ENCODE data around the gene BARHL2.

BARHL2 gene

DNA sequence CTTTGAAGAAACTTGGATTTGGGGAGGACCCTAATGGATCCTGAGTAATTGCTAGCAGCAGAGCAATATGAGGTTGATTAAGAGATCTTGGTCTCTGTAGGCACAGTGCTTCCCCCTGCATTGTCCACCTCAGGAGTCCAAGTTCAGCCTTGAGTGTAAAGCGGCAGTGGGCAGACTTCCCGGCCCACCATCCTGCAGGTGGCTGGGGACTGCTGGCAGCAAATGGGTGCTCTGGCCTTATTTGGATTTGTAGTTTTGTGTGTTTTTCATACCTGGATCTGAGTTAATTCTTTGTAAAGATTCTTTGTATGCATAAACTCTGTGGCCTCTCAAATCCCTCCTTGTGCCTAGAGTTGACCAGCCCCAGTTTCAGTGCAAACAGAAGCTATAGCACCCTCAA is 7.6 kb downstream of the BARHL2 start:
- DNase-seq = no peak

DNA sequence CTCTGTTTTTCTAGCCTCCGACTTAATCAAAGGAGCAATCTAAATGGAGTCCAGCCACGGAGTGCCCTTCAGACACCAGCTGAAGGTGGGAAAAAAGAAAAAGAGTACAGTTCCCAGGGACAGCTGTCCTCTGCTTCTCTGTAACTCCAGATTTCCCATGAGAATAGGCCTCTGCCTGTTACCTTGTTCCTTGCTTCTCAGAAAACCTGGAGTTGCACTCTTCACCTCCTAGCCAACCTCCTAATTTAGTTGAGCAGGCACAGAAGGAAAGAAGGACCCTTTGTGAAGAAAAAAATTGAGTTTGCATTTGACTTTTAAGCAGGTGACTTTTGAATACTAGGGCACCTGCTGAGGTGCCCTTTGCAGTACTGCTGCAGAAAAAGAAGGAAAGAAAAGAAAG is 8.3 kb downstream of the BARHL2 start:
- DNase-seq = no peak

DNA sequence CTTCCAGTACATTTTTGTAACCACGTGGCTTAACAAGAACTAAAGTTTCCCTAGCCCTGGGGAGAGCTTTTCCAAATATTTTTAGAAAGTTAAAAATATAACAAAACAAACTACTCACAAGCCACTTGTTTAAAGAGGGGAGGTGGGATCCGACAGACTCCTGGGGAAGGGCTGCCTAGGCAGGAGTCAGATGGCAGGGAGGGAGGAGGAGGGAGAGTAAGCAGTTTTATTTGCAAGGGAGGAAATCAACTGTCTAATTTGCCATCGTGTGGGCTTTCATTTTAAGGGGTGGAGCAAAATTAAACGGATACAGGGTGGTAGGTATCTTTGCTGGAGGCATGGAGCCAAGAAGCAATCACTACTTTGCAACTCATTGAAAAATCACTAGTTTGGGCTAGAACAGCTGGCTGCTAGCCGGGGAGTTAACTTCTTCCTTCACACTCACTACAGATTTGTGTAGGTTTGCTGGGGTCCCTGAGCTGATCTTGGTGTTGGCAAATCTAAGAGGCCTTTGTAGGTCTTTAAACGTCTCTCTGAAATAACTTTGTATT is 8.8 kb downstream of the BARHL2 start:
- DNase-seq = no peak

DNA sequence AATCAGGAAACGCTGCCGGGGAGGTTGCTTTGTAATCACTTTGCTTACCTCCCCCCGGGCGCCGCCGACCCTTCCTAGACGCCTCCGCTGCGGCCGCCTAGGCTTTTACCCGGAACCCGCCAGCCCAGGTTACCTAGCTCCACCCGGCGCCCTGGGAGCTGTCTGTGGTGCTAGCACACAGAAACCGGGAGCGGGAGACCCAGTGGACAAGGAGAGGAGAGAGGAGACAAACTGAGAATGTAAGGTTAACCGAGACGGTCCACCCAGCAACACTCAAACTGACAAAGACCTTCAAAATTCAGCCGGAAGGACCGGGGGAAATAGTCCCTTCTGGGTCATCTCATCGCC is 9.8 kb downstream of the BARHL2 start:
- peak in 1 of 2 experiments; percentile 34 for DNase-seq

DNA sequence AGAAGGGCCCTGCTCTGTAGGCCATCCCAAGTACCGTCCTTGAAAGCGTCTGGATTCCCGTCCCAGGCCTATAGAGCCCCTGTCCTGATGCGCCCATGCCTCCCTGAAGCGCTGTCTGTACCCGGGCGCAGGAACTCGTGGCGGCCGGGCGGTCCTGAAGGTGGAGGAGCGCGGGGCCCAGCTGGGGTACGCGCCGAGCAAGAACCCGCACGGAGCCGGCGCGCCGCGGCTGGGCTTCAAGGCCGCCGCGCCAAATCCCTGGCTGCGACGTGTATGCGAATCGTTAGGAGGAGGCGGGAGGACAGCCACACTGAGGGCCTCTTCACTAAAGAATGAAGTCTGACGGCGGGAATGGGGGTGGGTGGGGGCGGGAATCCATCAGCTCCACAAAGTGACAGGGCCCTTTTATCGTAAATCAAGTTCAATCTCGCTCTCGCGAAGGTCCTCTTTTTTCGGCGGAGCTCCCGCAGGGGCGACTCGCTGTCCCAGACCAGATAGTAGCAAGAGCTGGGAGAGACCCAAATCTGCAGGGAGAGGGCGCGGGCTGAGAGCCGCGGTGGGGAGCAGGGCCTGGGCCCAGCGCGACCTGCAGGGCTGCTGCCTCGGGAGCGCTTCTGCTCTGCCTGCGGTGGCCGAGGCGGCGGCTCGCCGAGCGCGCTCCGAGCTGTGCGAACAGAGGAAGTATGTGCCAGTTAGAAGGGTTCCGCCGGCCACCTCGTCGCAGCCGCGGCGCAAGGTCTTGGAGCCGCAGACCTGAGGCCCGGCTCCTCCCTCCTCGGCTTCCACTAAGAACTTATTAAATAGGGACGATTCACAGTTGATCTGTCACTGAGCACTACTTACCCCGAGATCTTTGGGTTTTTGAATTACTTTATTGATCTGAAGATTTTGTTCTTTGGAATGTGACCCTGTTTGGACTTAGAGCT is 10.4 kb downstream of the BARHL2 start:
- peak in 1 of 2 experiments; percentile 23 for DNase-seq

DNA sequence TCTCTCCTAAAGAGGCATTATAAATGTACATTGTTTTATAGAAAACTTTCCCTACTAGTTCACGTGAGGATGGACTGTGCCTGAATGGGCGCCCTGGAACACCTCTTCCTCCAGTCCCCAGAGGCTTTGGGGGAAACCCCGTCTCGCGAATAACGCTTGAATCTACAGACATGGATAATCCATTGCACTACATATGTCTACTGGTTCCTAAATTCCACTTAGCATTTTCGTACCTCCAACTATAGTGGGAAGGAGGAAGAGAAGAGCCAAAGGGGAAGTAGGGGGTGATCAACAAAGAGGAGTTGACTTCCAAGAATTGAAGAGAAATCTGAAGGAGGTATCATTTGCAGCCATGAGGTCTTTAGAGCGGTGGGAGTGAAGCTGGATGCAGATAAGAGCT is 11.1 kb downstream of the BARHL2 start:
- no peak for DNase-seq

DNA sequence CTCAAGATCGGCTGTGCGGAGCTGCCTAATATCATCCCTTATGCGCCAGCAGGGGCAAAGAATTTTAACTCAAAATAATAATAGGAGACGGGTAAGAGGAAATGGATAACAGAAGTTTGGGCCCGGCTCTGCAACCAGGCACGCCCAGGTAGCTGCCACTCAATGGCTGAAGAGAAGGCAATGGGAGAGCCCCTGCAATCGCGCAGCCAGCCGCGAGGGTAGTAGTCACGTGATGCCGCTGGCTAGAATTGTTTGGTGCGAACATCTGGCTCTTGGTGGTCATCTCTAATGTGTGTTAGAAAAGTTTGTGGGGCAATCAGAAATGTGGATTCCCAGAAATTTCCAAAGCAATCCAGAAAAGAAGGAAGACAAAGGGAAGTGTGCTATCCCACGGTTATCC is 12.3 kb downstream of the BARHL2 start:
- DNase-seq = no peak

DNA sequence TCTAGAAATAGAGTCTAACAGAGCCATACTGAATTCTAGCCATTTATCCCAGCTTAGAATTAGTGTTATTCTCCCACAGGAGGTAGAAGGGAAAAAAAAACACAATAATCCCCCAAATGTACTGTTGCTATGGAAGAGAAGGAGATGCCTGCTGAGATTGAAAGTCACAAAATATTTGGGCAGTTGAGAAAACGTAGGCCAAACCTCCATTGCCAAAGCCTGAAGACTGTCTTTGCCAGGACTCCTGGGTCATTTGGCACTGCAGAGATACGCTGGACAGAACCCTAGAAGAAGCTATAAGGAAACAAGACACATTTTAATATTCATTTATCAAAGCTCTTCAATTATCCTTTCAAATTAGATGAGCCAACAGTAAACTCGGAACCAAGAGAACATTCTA is 22.3 kb downstream of the BARHL2 start:
- no peak for DNase-seq

DNA sequence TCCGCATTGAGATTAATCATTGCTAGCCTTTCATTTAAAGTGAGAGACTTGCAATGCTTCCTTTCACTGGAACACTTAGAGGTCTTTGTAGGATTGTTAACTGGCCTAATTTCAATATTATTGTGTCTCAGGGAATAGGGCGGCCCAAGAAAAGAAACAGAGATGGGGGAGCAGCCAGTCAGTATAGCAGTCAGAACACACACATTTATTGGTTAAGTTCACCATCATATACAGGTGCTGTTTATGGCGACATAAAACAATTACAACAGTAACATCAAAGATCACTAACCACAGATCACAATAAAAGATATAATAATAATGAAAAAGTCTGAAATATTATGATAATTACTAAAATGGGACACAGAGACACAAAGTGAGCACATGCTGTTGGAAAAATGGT is 29.4 kb downstream of the BARHL2 start:
- no peak for DNase-seq

DNA sequence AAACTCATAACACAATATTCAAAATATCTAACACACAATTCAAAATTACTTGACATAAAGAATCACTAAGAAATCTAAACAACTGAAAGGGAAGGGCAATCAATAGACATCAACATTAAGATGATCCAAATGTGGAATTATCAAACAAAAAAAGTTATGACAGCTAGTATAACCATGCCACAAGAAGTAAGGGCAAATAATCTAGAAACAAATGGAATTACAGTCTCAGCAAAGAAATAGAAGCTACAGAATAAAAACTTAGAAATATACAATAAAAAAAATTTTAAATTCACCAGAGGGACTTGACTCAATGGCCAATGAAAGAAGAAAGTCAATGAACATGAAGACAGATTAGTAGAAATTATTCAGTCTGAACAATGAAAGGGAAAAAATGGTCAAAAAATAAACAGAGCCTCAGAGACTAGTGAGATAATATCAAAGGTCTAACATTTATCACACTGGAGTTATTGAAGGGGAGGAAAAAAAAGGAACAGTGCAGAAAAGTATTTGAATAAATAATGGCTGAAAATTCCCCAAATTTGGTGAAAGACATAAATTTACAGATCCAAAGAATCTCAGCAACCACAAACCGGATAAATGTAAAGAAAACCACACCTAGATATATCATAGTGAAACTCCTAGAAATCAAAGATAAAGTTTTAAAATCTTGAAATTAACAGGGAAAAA is 41.8 kb downstream of the BARHL2 start:
- DNase-seq = no peak

DNA sequence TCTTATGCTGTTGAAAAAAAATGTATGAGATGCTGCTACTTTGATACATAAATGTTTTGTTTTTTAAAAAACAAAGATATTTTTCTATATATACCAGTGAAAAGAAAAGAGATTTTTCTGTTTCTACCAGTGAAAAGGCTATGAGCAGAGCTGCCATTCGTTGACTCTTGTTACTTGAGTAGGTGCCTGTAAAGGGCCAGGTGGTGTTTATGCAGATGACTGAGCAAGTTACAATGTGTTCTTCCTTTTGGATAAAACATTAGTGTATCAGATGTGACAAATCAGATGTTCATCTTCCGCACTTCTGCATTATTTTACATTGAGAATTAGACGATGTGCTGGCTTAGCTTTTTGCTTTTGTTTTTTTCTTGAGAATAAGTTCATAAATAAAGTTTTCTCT is 45.4 kb downstream of the BARHL2 start:
- DNase-seq = no peak

DNA sequence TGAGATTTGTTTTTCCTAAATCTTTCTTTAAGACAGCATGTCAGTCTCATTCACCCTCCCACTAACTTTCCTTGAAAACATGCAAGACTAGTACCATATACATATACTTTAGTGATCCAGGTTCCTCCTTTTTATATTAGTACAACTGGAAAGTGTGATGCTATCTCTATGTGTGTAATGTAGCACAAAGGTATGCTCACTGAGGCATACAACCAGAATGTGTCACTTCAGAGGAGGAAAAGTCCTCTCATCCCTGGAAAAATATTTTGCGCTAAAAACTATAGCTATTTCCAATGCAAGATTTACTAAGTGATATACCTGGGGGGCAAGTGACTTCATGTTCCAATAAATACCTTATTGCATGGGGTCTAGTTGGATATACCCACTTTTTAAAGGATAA is 45.9 kb downstream of the BARHL2 start:
- DNase-seq = no peak

Measured in activated CD4-positive, alpha-beta T cell treated with anti-CD3 and anti-CD28 coated beads, Interleukin-2, amount 50 U/mL, for 48 hours (primary cell).